Measurements from ENCODE around the gene ATP8B4. TPM values are rescaled to one million over a fixed set of nuclear protein-coding genes. Genes with fewer than 3 reads are reported as not detected.

The ATP8B4 gene
- polyA plus RNA-seq, 1 of the 3 experiments (the other 2 are of a cell fraction) = 0.03 TPM

GRCh38 chr15:49962044-49962602, 156.9 kb downstream of the ATP8B4 start (continued):
- peak; percentile 26; the same call in 1 of the 2 replicates for TF ChIP-seq MXI1 (IDR thresholded peaks at IDR 0.05; ENCODE audit: low read depth, low read length)
- TF ChIP-seq RFX5 (IDR thresholded peaks at IDR 0.05; ENCODE audit: low read length) = 0 out of 2 replicates have a peak, but pooled peaks have one; percentile 19
- TF ChIP-seq YY1 (IDR thresholded peaks at IDR 0.05; ENCODE audit: low read depth) = no peak
- TF ChIP-seq RAD21 (IDR thresholded peaks at IDR 0.05; ENCODE audit: low read length) = 0 out of 2 replicates have a peak, but pooled peaks have one; percentile 12
- TF ChIP-seq PBX3 (IDR thresholded peaks at IDR 0.05) = no peak
- no peak for TF ChIP-seq SMC3 (IDR thresholded peaks at IDR 0.05; ENCODE audit: low read depth, low read length)
- no peak for TF ChIP-seq NFIC (IDR thresholded peaks at IDR 0.05; ENCODE audit: borderline replicate concordance)
- no peak for TF ChIP-seq IRF3 (IDR thresholded peaks at IDR 0.05; ENCODE audit: low read depth, low read length)
- peak; percentile 62 for TF ChIP-seq CHD2 (IDR thresholded peaks at IDR 0.05; ENCODE audit: low read length, partially characterized antibody)
- 0 out of 2 replicates have a peak, but pooled peaks have one; percentile 23 for TF ChIP-seq FOXJ3 (CRISPR knock-in tag; IDR thresholded peaks at IDR 0.05)
- TF ChIP-seq EP300 (IDR thresholded peaks at IDR 0.05; ENCODE audit: borderline replicate concordance in 1 of 2, low read depth in 1 of 2, low read length in 1 of 2) = peak in 1 of 2 experiments; percentile 91; a peak in 2 of 4 replicates
- TF ChIP-seq TEAD4 (IDR thresholded peaks at IDR 0.05; ENCODE audit: borderline replicate concordance, insufficient read depth) = no peak
- TF ChIP-seq TCF12 (IDR thresholded peaks at IDR 0.05) = peak; percentile 28; the same call in 1 of the 2 replicates
- no peak for TF ChIP-seq REST (IDR thresholded peaks at IDR 0.05; ENCODE audit: low read depth, low read length)
- TF ChIP-seq MEF2A (IDR thresholded peaks at IDR 0.05; ENCODE audit: borderline replicate concordance, low read depth) = no peak

GRCh38 chr15:49953421-49953820, 165.6 kb downstream of the ATP8B4 start:
- CTCF ChIA-PET = no interaction called here
- WGBS (ENCODE audit: low lambda C conversion rate) = 17% methylated on average over 3 of the region's 3 CpGs

More at GRCh38 chr15:49953421-49953820, 165.6 kb downstream of the ATP8B4 start:
- no peak overlapping the region for H2AFZ ChIP-seq (ENCODE audit: low read depth)
- no peaks in the 10 kb centered on the region for H3K4me1 ChIP-seq (ENCODE audit: control insufficient read depth in 1 of 2, insufficient read depth in 2 of 2, low read depth in 1 of 2, low read length in 1 of 2)
- no peaks in the 10 kb centered on the region for H3K9me2 ChIP-seq
- no peak overlapping the region for H3K9ac ChIP-seq
- POLR2A ChIA-PET = no interaction called here
- no peaks in the 10 kb centered on the region for H3F3A ChIP-seq (replicated peaks; ENCODE audit: insufficient read depth)
- H3K27ac ChIP-seq (ENCODE audit: low read depth in 2 of 2, low read length in 1 of 2) = no peak overlapping the region
- no peaks in the 10 kb centered on the region for H3K79me2 ChIP-seq (ENCODE audit: insufficient read depth)
- H3K27me3 ChIP-seq (ENCODE audit: insufficient read depth) = no peaks in the 10 kb centered on the region
- H3K4me3 ChIP-seq (ENCODE audit: low read depth in 2 of 2, low read length in 1 of 2) = no peak overlapping the region
- H3K36me3 ChIP-seq (replicated peaks in 1 of 2; ENCODE audit: control insufficient read depth in 1 of 2, insufficient read depth in 2 of 2, low read length in 1 of 2) = no peaks in the 10 kb centered on the region
- no peak for DNase-seq
- H4K20me1 ChIP-seq (ENCODE audit: insufficient read depth) = no peaks in the 10 kb centered on the region
- TF ChIP-seq EP300 (IDR thresholded peaks at IDR 0.05; ENCODE audit: borderline replicate concordance in 1 of 2, low read depth in 1 of 2, low read length in 1 of 2) (no peak), RAD21 (IDR thresholded peaks at IDR 0.05; ENCODE audit: low read length) (no peak), RXRA (IDR thresholded peaks at IDR 0.05; ENCODE audit: borderline replicate concordance, low read depth) (no peak), EZH2phosphoT487 (IDR thresholded peaks at IDR 0.05; ENCODE audit: borderline replicate concordance, low read depth) (no peak), TEAD4 (IDR thresholded peaks at IDR 0.05; ENCODE audit: borderline replicate concordance, insufficient read depth) (no peak), NRF1 (IDR thresholded peaks at IDR 0.05; ENCODE audit: low read depth, low read length) (no peak), NFIC (IDR thresholded peaks at IDR 0.05; ENCODE audit: borderline replicate concordance) (no peak), FOXM1 (IDR thresholded peaks at IDR 0.05; ENCODE audit: low read depth) (no peak), MEF2A (IDR thresholded peaks at IDR 0.05; ENCODE audit: borderline replicate concordance, low read depth) (no peak), SMC3 (IDR thresholded peaks at IDR 0.05; ENCODE audit: low read depth, low read length) (no peak), ELF1 (IDR thresholded peaks at IDR 0.05) (no peak), USF1 (IDR thresholded peaks at IDR 0.05; ENCODE audit: borderline replicate concordance, low read depth) (no peak), USF2 (IDR thresholded peaks at IDR 0.05; ENCODE audit: borderline replicate concordance, low read depth, low read length) (no peak), GABPA (IDR thresholded peaks at IDR 0.05; ENCODE audit: low read depth) (no peak)
- H3K4me2 ChIP-seq = no peak overlapping the region
- H3K9me3 ChIP-seq = no peaks in the 10 kb centered on the region

All from SK-N-SH (cell line).